ENCODE measurements around the gene NUP50. TPM values are rescaled to one million over a fixed set of nuclear protein-coding genes. Genes with fewer than 3 reads are reported as not detected.

Gene NUP50, protein sequence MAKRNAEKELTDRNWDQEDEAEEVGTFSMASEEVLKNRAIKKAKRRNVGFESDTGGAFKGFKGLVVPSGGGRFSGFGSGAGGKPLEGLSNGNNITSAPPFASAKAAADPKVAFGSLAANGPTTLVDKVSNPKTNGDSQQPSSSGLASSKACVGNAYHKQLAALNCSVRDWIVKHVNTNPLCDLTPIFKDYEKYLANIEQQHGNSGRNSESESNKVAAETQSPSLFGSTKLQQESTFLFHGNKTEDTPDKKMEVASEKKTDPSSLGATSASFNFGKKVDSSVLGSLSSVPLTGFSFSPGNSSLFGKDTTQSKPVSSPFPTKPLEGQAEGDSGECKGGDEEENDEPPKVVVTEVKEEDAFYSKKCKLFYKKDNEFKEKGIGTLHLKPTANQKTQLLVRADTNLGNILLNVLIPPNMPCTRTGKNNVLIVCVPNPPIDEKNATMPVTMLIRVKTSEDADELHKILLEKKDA
- 10 to 100 TPM; 14.3 to 20.8 TPM for total RNA-seq

DNA sequence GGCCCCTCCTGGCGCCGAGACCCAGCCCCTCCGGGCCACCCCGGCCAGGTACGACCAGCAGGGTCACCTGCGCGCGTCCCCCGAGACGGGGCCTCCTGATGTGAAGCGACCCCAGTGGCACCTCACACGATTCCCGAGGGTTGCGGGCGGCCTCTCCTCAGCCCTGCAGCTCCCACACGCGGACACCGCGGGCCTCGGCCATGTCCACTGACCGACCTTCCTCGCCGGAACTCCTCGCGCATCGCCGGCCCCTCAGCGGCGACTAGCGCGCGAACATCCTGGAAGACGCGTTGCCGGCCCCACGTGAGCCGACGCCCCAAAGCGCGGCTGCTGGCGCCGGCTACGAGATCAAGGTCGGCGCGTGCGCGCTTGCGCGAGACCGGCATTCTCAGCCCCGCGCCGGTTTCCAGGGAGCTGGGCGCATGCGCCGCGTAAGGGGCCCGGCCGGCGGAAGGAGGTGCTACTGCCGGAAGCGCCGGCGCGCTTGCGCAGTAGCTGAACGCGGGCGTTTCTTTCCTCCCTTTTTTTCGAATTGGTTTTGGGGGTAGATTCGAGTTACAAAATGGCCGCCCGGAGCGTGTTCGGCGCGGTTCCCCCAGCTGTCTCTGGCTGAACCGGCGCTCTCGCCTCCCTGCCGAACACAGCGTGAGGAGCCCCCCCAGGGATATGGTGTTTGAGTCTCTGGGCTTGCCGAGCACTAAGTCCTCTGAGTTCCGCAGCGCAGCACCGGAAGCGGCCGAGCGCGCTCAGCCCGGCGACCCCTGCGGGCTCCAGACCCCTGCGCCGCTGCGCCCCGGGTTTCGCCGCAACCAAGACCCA is at the start of gene NUP50:
Gene NUP50, plus strand, starts transcription at position 475 of the 819 bp plus-strand sequence. CDS start 4,253 bp downstream, outside the sequence.
- H3K36me3 ChIP-seq, result no peaks in the 10 kb centered on the region
- H3K9me3 ChIP-seq, result no peaks in the 10 kb centered on the region
- peak; percentile 93 for DNase-seq (ENCODE audit: low spot score)
- H3K4me3 ChIP-seq, result peak within 1 kb of the TSS; percentile 93 to 94
- H3K27ac ChIP-seq, result peak within 1 kb of the TSS; percentile 88 to 91
- H3K27me3 ChIP-seq, result no peaks in the 10 kb centered on the region
- TF ChIP-seq, protein P1, sequence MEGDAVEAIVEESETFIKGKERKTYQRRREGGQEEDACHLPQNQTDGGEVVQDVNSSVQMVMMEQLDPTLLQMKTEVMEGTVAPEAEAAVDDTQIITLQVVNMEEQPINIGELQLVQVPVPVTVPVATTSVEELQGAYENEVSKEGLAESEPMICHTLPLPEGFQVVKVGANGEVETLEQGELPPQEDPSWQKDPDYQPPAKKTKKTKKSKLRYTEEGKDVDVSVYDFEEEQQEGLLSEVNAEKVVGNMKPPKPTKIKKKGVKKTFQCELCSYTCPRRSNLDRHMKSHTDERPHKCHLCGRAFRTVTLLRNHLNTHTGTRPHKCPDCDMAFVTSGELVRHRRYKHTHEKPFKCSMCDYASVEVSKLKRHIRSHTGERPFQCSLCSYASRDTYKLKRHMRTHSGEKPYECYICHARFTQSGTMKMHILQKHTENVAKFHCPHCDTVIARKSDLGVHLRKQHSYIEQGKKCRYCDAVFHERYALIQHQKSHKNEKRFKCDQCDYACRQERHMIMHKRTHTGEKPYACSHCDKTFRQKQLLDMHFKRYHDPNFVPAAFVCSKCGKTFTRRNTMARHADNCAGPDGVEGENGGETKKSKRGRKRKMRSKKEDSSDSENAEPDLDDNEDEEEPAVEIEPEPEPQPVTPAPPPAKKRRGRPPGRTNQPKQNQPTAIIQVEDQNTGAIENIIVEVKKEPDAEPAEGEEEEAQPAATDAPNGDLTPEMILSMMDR (IDR thresholded peaks at IDR 0.05), result peak in 1 of 2 donors; percentile 38
- H3K4me1 ChIP-seq, result peaks cover 0 to 42% of the 10 kb centered on the region in 2 donors

DNA sequence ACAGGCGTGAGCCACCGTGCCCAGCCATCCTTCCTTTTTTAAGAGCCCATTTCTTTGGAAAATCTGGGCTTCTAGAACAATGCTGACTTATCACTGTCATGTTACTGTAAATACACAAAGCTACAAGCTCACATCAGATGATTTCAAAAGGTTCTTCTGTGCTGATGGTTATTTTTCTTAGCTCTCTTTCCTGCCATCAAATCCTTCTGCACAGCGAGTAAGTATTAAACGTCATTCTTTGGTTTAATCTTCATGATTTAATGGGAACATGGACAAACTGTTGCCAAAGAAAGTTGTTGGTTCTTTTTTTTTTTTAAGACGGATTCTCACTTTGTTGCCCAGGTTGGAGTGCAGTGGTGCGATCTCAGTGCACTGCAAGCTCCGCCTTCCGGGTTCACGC is 43.3 kb upstream of the NUP50 start:
- Histone ChIP-seq H3K27me3 (no peaks in the 10 kb centered on the region), H3K9me3 (no peaks in the 10 kb centered on the region), H3K36me3 (no peaks in the 10 kb centered on the region), H3K27ac (no peak overlapping the region), H3K4me1 (no peaks in the 10 kb centered on the region), H3K4me3 (no peak overlapping the region)
- TF ChIP-seq, protein P1 (IDR thresholded peaks at IDR 0.05), result no peak
- no peak for DNase-seq (ENCODE audit: low spot score)

DNA sequence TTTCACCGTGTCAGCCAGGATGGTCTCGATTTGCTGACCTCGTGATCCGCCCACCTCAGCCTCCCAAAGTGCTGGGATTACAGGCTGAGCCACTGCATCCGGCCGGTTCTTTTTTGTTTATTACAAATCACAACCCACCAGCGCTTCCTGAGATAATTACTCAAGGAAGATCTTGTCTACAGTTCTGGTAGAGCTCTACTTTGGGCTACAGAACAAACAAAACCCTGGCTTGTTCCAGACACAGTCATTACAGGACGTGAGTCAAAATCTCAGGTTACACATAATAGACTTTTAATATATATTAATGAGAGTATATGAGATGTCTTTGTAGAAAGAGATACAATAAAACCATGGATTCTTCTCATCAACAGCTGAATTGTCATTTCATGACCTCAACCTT is 42.8 kb upstream of the NUP50 start:
- no peaks in the 10 kb centered on the region for H3K27me3 ChIP-seq
- no peak for DNase-seq (ENCODE audit: low spot score)
- TF ChIP-seq, protein P1 (IDR thresholded peaks at IDR 0.05), result no peak
- no peaks in the 10 kb centered on the region for H3K4me1 ChIP-seq
- no peaks in the 10 kb centered on the region for H3K9me3 ChIP-seq
- H3K36me3 ChIP-seq, result no peaks in the 10 kb centered on the region
- no peak overlapping the region for H3K4me3 ChIP-seq
- H3K27ac ChIP-seq, result no peak overlapping the region

DNA sequence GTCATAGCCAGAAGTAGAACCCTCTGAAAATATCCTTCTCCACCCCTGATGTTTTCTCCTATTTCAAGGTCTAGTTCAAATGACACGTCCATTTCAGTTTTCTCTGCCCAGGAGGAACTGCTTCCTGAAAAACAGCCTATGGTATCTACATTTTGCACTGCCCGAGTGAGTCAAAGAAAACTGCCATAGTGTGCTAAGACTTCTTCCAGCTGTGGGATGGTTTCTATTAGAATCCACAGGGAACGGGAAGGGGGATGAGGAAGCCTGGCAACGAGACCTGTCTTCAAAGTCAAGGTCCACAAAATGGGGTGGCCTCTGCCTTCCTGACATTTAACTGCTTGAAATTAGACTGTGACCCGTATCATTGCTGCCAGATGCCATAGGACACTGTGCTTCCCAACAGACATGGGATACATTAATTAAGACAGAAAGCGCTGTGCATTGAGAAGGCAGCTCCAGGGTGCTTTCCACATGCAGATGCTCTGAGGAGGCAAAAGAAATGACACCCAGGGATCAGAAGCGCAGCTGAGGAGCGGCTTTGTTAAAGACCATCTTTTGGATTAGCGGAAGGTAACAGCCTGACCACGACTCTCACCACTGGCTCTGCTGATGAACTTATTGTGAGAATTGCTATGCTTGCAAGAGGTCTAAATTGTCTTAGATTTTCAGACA is 39.4 kb upstream of the NUP50 start:
- Histone ChIP-seq H3K4me3 (no peak overlapping the region), H3K27ac (no peak overlapping the region), H3K9me3 (no peaks in the 10 kb centered on the region), H3K4me1 (no peaks in the 10 kb centered on the region), H3K36me3 (no peaks in the 10 kb centered on the region), H3K27me3 (no peaks in the 10 kb centered on the region)
- TF ChIP-seq, protein P1 (IDR thresholded peaks at IDR 0.05), result no peak
- peak; percentile 47 for DNase-seq (ENCODE audit: low spot score)

DNA sequence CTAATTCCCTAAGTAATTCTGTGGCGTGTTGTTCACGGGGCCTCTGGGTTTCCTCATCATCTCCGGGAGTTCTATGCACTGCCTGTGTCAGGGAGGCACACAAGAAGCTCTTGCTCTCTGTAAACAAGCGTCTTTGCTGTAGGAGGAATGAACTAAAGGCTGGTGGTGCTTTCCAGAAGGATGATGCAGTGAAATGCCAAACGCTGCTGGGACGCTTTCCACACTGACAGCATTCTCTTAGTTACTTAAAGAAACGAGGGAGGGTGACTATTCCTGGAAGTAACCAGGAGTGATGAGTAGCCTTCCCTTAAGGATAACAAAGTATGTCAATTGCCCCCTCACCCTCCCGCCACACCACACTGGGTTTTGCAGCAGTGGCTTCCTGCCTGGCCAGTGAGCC is 38.5 kb upstream of the NUP50 start:
- H3K27ac ChIP-seq, result no peak overlapping the region
- no peak for DNase-seq (ENCODE audit: low spot score)
- H3K4me3 ChIP-seq, result no peak overlapping the region
- no peaks in the 10 kb centered on the region for H3K36me3 ChIP-seq
- no peaks in the 10 kb centered on the region for H3K9me3 ChIP-seq
- H3K4me1 ChIP-seq, result no peaks in the 10 kb centered on the region
- no peaks in the 10 kb centered on the region for H3K27me3 ChIP-seq
- TF ChIP-seq, protein P1 (IDR thresholded peaks at IDR 0.05), result no peak

All from right atrium auricular region (tissue), 2 donors.